ENCODE data around the gene TMPRSS4.

- TF ChIP-seq, protein P1, sequence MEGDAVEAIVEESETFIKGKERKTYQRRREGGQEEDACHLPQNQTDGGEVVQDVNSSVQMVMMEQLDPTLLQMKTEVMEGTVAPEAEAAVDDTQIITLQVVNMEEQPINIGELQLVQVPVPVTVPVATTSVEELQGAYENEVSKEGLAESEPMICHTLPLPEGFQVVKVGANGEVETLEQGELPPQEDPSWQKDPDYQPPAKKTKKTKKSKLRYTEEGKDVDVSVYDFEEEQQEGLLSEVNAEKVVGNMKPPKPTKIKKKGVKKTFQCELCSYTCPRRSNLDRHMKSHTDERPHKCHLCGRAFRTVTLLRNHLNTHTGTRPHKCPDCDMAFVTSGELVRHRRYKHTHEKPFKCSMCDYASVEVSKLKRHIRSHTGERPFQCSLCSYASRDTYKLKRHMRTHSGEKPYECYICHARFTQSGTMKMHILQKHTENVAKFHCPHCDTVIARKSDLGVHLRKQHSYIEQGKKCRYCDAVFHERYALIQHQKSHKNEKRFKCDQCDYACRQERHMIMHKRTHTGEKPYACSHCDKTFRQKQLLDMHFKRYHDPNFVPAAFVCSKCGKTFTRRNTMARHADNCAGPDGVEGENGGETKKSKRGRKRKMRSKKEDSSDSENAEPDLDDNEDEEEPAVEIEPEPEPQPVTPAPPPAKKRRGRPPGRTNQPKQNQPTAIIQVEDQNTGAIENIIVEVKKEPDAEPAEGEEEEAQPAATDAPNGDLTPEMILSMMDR (IDR thresholded peaks at IDR 0.05), result no peak
- TF ChIP-seq POLR2A (IDR thresholded peaks at IDR 0.05), result no peak
These were observed 91.0 kb downstream of the TMPRSS4 start for GRCh38 chr11:118167906-118168305.
